Chondrocyte (in vitro differentiated cells): ENCODE data around the gene LAP3. TPM values are rescaled to one million over a fixed set of nuclear protein-coding genes. Genes with fewer than 3 reads are reported as not detected.

Experiments
- DNase-seq: peaks from one replicate; pipeline ENCODE4 v3.0.0; 2021; ENCODE audit warnings: mixed read lengths, low spot score
- H3K27ac Mint-ChIP-seq: one replicate; pipeline ENCODE4 v1.8.0; 2021; ENCODE audit warnings: mild to moderate bottlenecking, moderate library complexity, mixed read lengths; ENCODE audit not compliant: unreplicated experiment
- H3K27me3 Mint-ChIP-seq: 2 replicates; pipeline ENCODE4 v1.8.0; 2021; ENCODE audit warnings: low read depth, mixed read lengths
- H3K36me3 Mint-ChIP-seq: 2 replicates; pipeline ENCODE4 v1.8.0; 2021; ENCODE audit warnings: low read depth, mixed read lengths
- H3K4me1 Mint-ChIP-seq: 2 replicates; pipeline ENCODE4 v1.8.0; 2021; ENCODE audit warnings: low read depth, mild to moderate bottlenecking, mixed read lengths
- H3K4me3 Mint-ChIP-seq: one replicate; pipeline ENCODE4 v1.8.0; 2021; ENCODE audit warnings: mild to moderate bottlenecking, moderate library complexity, mixed read lengths; ENCODE audit not compliant: unreplicated experiment
- H3K9me3 Mint-ChIP-seq: 2 replicates; pipeline ENCODE4 v1.8.0; 2021; ENCODE audit warnings: low read depth, mixed read lengths
- total RNA-seq: library from RNA; stranded (reverse); gene quantifications from 3 replicates; pipeline ENCODE4 v1.2.1, GENCODE V29; 2021
- TF ChIP-seq, protein P1 (sequence below): fragments of 200-600 bp; sonication (generic); IDR thresholded peaks from 2 replicates; pipeline ENCODE4 v1.5.0; 2021; ENCODE audit warnings: antibody characterized with exemption, mild to moderate bottlenecking, moderate library complexity

The LAP3 gene
- total RNA-seq, 1 donor from 2014 or later, result 38.5 TPM

DNA sequence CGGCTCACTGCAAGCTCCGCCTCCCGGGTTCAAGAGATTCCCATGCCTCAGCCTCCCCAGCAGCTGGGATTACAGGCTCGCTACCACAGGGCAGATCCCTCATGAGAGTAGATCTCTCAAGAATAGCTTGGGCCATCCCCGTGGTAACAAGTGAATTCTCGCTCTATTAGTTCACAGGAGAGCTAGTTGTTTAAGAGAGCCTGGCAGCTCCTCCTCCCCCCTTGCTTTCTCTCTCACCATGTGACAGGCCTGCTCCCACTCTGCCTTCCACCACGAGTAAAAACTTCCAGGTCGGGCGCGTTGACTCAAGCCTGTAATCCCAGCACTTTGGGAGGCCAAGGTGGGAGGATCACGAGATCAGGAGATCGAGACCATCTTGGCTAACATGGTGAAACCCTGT is 30.3 kb upstream of the LAP3 start:
- Mint-ChIP-seq H3K36me3 (no peaks in the 10 kb centered on the region), H3K9me3 (no peaks in the 10 kb centered on the region), H3K27ac (no peak overlapping the region), H3K4me1 (peaks cover 9% of the 10 kb centered on the region), H3K27me3 (peaks cover 8% of the 10 kb centered on the region), H3K4me3 (no peak overlapping the region)
- no peak for DNase-seq
- TF ChIP-seq, protein P1, sequence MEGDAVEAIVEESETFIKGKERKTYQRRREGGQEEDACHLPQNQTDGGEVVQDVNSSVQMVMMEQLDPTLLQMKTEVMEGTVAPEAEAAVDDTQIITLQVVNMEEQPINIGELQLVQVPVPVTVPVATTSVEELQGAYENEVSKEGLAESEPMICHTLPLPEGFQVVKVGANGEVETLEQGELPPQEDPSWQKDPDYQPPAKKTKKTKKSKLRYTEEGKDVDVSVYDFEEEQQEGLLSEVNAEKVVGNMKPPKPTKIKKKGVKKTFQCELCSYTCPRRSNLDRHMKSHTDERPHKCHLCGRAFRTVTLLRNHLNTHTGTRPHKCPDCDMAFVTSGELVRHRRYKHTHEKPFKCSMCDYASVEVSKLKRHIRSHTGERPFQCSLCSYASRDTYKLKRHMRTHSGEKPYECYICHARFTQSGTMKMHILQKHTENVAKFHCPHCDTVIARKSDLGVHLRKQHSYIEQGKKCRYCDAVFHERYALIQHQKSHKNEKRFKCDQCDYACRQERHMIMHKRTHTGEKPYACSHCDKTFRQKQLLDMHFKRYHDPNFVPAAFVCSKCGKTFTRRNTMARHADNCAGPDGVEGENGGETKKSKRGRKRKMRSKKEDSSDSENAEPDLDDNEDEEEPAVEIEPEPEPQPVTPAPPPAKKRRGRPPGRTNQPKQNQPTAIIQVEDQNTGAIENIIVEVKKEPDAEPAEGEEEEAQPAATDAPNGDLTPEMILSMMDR, result no peak

- TF ChIP-seq, protein P1, result no peak
- Mint-ChIP-seq H3K9me3 (no peaks in the 10 kb centered on the region), H3K27ac (no peak overlapping the region), H3K36me3 (no peaks in the 10 kb centered on the region), H3K27me3 (peaks cover 21% of the 10 kb centered on the region), H3K4me3 (no peak overlapping the region), H3K4me1 (peaks cover 9% of the 10 kb centered on the region)
- no peak for DNase-seq
Observed at GRCh38 chr4:17550549-17550948, 26.4 kb upstream of the LAP3 start.

DNA sequence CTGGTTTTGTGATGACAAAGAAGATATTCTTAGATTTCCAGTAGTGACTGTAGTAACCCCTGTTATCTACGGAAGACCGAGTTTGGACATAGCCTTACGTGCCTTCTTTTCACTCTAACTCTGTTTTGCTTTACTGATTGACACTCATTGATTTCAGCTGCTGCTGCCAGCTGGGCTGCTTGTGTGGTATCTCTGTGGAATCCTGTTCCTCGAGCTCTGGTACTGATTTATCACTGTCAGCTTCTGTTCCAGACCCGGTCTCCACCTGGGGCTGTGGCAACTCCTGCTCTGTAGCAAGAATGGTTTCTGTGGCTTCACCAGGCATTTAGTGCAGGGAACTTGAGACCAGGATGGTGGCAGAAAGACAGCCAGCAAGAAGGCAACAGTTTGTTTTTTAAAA is 24.6 kb upstream of the LAP3 start:
- Mint-ChIP-seq H3K9me3 (no peaks in the 10 kb centered on the region), H3K27me3 (peaks cover 27% of the 10 kb centered on the region), H3K4me1 (peaks cover 9% of the 10 kb centered on the region), H3K27ac (no peak overlapping the region), H3K4me3 (no peak overlapping the region), H3K36me3 (no peaks in the 10 kb centered on the region)
- DNase-seq, result no peak
- TF ChIP-seq, protein P1, result no peak

DNA sequence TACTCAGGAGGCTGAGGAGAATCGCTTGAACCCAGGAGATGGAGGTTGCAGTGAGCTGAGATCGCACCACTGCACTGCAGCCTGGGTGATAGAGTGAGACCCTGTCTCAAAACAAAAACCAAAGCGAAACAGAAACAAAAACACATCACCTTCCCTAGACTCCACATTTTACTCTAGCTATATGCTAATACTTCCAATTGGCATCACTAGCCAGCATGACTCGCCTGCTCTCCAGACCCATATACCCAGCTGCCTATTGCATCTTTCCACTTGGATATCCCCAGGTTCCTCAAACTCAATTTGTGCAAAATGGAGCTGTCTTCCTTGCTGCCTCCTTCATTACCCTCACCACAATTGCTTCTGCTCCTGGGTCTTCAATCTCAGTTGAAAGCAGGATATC is 22.4 kb upstream of the LAP3 start:
- H3K27ac Mint-ChIP-seq, result no peak overlapping the region
- H3K4me3 Mint-ChIP-seq, result no peak overlapping the region
- DNase-seq, result no peak
- H3K36me3 Mint-ChIP-seq, result no peaks in the 10 kb centered on the region
- H3K9me3 Mint-ChIP-seq, result no peaks in the 10 kb centered on the region
- H3K4me1 Mint-ChIP-seq, result no peaks in the 10 kb centered on the region
- TF ChIP-seq, protein P1, result no peak
- H3K27me3 Mint-ChIP-seq, result peaks cover 27% of the 10 kb centered on the region

GRCh38 chr4:17556498-17556897 is 20.5 kb upstream of the LAP3 start:
- Mint-ChIP-seq H3K27ac (no peak overlapping the region), H3K9me3 (no peaks in the 10 kb centered on the region), H3K4me1 (peaks cover 3% of the 10 kb centered on the region), H3K36me3 (no peaks in the 10 kb centered on the region), H3K4me3 (no peak overlapping the region), H3K27me3 (peaks cover 24% of the 10 kb centered on the region)
- TF ChIP-seq, protein P1, result no peak
- no peak for DNase-seq
